K562 (cell line): ENCODE results near the gene MMP10. TPM values are rescaled to one million over a fixed set of nuclear protein-coding genes. Genes with fewer than 3 reads are reported as not detected.

Source experiments
- ATAC-seq: fragments of 200-7000 bp; cut with Tn5 transposase; 3 replicates; pipeline ENCODE4 v1.9.1; 2020; ENCODE audit warnings: moderate library complexity
- BruUV-seq: library from RNA; stranded (reverse); fragments of 400-500 nt; replicated peaks from 2 replicates; lab custom pipeline; 2021; lab: Mats Ljungman, UMichigan
- CTCF ChIA-PET: fragments of 300-600 bp; formaldehyde crosslinking; extraction: SDS; loops from one replicate; lab custom pipeline; 2021; ENCODE audit warnings: low intra/inter-chr PET ratio; lab: Yijun Ruan, JAX
- POLR2A ChIA-PET: fragments of 300-600, 350-650 bp; sonication (Branson Sonifier 250); formaldehyde crosslinking; extraction: SDS; loops from one replicate; lab custom pipeline; 2021; ENCODE audit warnings: antibody characterized with exemption, inconsistent platforms; lab: Yijun Ruan, JAX
- DNase-seq, 4 experiments: peaks; one replicate each; pipeline versions ENCODE4 v3.0.0 to v3.0.0-alpha.2; 2011 to 2018; ENCODE audit warnings: low spot score in 3 of 4, mixed read lengths in 3 of 4; ENCODE audit errors: extremely low read depth in 1 of 4
- FAIRE-seq: peaks from 2 replicates; lab custom pipeline; 2011; peaks lifted over from hg19 to GRCh38; lab: Jason Lieb, UNC
- H2AFZ ChIP-seq: 2 replicates; pipeline ENCODE4 v1.6.0; 2011; ENCODE audit warnings: low read depth, low read length, control low read depth, inconsistent platforms
- H3K27ac ChIP-seq: fragments of 200-600 bp; 3 replicates; pipeline ENCODE4 v1.8.0; 2011; ENCODE audit warnings: low read depth, mild to moderate bottlenecking, control low read depth, inconsistent platforms, low read length, moderate library complexity, mixed read lengths; ENCODE audit errors: extremely low read depth
- H3K27me3 ChIP-seq, 2 experiments: fragments of 300-600 bp in 1 of 2; 2 replicates in 1 of 2; 3 replicates in 1 of 2; pipeline versions ENCODE4 v1.6.0 to v1.8.0; 2011; ENCODE audit warnings: inconsistent platforms in 2 of 2, low read length in 2 of 2, mild to moderate bottlenecking in 1 of 2, mixed read lengths in 1 of 2, moderate library complexity in 1 of 2; ENCODE audit not compliant: control insufficient read depth in 2 of 2, insufficient read depth in 2 of 2
- H3K36me3 ChIP-seq: fragments of 300-600 bp; 3 replicates; pipeline ENCODE4 v1.8.0; 2011; ENCODE audit warnings: mild to moderate bottlenecking, low read length, inconsistent platforms; ENCODE audit not compliant: control insufficient read depth, insufficient read depth
- H3K4me1 ChIP-seq, 2 experiments: fragments of 200-600 bp in 1 of 2; replicated peaks in 1 of 2; 2 replicates in 1 of 2; 3 replicates in 1 of 2; pipeline versions ENCODE4 v1.5.1 to v1.8.0; 2011; ENCODE audit warnings: inconsistent platforms in 2 of 2, low read length in 2 of 2, mild to moderate bottlenecking in 1 of 2, mixed read lengths in 1 of 2, moderate library complexity in 1 of 2; ENCODE audit not compliant: control insufficient read depth in 2 of 2, insufficient read depth in 2 of 2
- H3K4me2 ChIP-seq: 2 replicates; pipeline ENCODE4 v1.6.1; 2011; ENCODE audit warnings: low read length, control low read depth, inconsistent platforms, mixed read lengths; ENCODE audit not compliant: insufficient read depth
- H3K4me3 ChIP-seq: fragments of 200-600 bp; sonication (generic), shearing (Covaris generic); 2 replicates; pipeline ENCODE4 v1.5.1; 2016; ENCODE audit warnings: control low read depth, inconsistent platforms
- H3K79me2 ChIP-seq: fragments of 200-600 bp; 3 replicates; pipeline ENCODE4 v1.8.0; 2011; ENCODE audit warnings: low read length, inconsistent platforms; ENCODE audit not compliant: control insufficient read depth, insufficient read depth
- H3K9ac ChIP-seq, 2 experiments: 2 replicates each; pipeline versions ENCODE4 v1.6.0 to v1.6.1; 2011; ENCODE audit warnings: low read depth in 2 of 2, low read length in 2 of 2, control low read depth in 1 of 2, inconsistent platforms in 1 of 2, mild to moderate bottlenecking in 1 of 2, mixed read lengths in 1 of 2; ENCODE audit not compliant: insufficient read depth in 1 of 2
- H3K9me1 ChIP-seq: one replicate; pipeline ENCODE4 v1.6.0; 2011; ENCODE audit warnings: inconsistent platforms, mild to moderate bottlenecking, low read length, moderate library complexity; ENCODE audit not compliant: control insufficient read depth, insufficient read depth
- H3K9me3 ChIP-seq: replicated peaks from 2 replicates; pipeline ENCODE4 v1.5.1; 2011; ENCODE audit warnings: low read depth, low read length, inconsistent platforms; ENCODE audit not compliant: control insufficient read depth, insufficient read depth
- H4K20me1 ChIP-seq: replicated peaks from 2 replicates; pipeline ENCODE4 v1.6.1; 2011; ENCODE audit warnings: low read length, inconsistent platforms, mixed read lengths; ENCODE audit not compliant: control insufficient read depth, insufficient read depth
- ATF4 ChIP-seq: fragments of 450-650 bp; formaldehyde crosslinking; IDR thresholded peaks from 2 replicates; pipeline ENCODE4 v1.4.0; 2022; ENCODE audit warnings: mild to moderate bottlenecking, moderate library complexity
- CBX2 ChIP-seq: fragments of 200-600 bp; sonication (generic); IDR thresholded peaks from one replicate; pipeline ENCODE4 v1.6.1; 2012; ENCODE audit warnings: mild to moderate bottlenecking, low read length, inconsistent platforms; ENCODE audit not compliant: insufficient read depth, poor library complexity, severe bottlenecking
- FOXJ3 ChIP-seq: sonication (generic); formaldehyde crosslinking; IDR thresholded peaks from 2 replicates; pipeline ENCODE4 v1.4.0; 2020; ENCODE audit warnings: mild to moderate bottlenecking, missing genetic modification reagents
- FUS ChIP-seq: fragments of 200-400 bp; formaldehyde crosslinking; optimal IDR thresholded peaks from 2 replicates; pipeline ENCODE3; 2017; ENCODE audit warnings: low read depth, low read length
- GATA2 ChIP-seq: sonication (generic); formaldehyde crosslinking; IDR thresholded peaks from 2 replicates; pipeline ENCODE4 v1.4.0; 2020; ENCODE audit warnings: mild to moderate bottlenecking, missing genetic modification reagents
- NCOA4 ChIP-seq: fragments of 450-650 bp; IDR thresholded peaks from 2 replicates; pipeline ENCODE4 v1.6.1; 2018; ENCODE audit warnings: mild to moderate bottlenecking; ENCODE audit not compliant: partially characterized antibody
- PHB ChIP-seq: fragments of 250-450 bp; sonication (Bioruptor Pico); IDR thresholded peaks from 2 replicates; pipeline ENCODE4 v1.5.0; 2021
- SMAD4 ChIP-seq: fragments of 250-450 bp; sonication (Bioruptor Pico); conservative IDR thresholded peaks from 2 replicates; pipeline ENCODE4 v1.8.0; 2021; ENCODE audit warnings: inconsistent platforms, mild to moderate bottlenecking, moderate library complexity
- STAT6 ChIP-seq: sonication (generic); formaldehyde crosslinking; IDR thresholded peaks from 2 replicates; pipeline ENCODE4 v1.8.1; 2023; ENCODE audit warnings: mild to moderate bottlenecking, missing genetic modification reagents
- TRIM24 ChIP-seq, 2 experiments: fragments of 450-650 bp; IDR thresholded peaks; 2 replicates each; pipeline ENCODE4 v1.6.1; 2016
- ZFP1 ChIP-seq: fragments of 450-650 bp; formaldehyde crosslinking; IDR thresholded peaks from 2 replicates; pipeline ENCODE4 v1.4.0; 2020; ENCODE audit warnings: mild to moderate bottlenecking, mixed read lengths
- ZKSCAN3 ChIP-seq: fragments of 250-450 bp; sonication (Bioruptor Pico); IDR thresholded peaks from 2 replicates; pipeline ENCODE4 v1.4.0; 2020
- ZNF717 ChIP-seq: fragments of 250-450 bp; sonication (Bioruptor Pico); IDR thresholded peaks from 2 replicates; pipeline ENCODE4 v1.5.0; 2021
- WGBS: fragments of 100-300 bp; shearing (Covaris generic); methylation state at CpG from one replicate; pipeline ENCODE4 v1.1.6; 2016; ENCODE audit warnings: low coverage, mixed read lengths; ENCODE audit not compliant: insufficient coverage; ENCODE audit errors: missing lambda C conversion rate; 5-methylcytosine and 5-hydroxymethylcytosine counted together
- in situ Hi-C: fragments of 300-500 bp; cut with MboI; formaldehyde crosslinking; loops from 4 replicates; pipeline ENCODE4 v1.15.0; 2018; ENCODE audit warnings: inconsistent platforms, mixed read lengths
- intact Hi-C: fragments of 100-400 bp; cut with micrococcal nuclease; formaldehyde crosslinking; loops from 2 replicates; pipeline ENCODE4 v1.14.2; 2022
- polyA plus RNA-seq, 8 experiments: library from polyadenylated mRNA; depleted of rRNA in 4 of 8; stranded (reverse) in 5 of 8; unstranded in 3 of 8; fragments of >200 nt; fragmentation: Nextera tagmentation in 2 of 8; fragmentation: Illumina TruSeq in 1 of 8; extraction: Ambion mirVana in 2 of 8; extraction: Trizol in 1 of 8; gene quantifications; 2 replicates each; pipeline versions ENCODE4 v1.2.1 to v1.2.3, GENCODE V29; 2011 to 2014; ENCODE audit warnings: inconsistent platforms in 1 of 8, missing spikeins in 1 of 8
- total RNA-seq, 7 experiments: library from RNA; depleted of rRNA in 6 of 7; stranded (reverse); fragments of >200 nt in 6 of 7; fragmentation: Illumina TruSeq in 2 of 7; extraction: Trizol in 2 of 7; gene quantifications; 2 replicates each; pipeline versions ENCODE4 v1.2.1 to v1.2.3, GENCODE V29; 2011 to 2021; ENCODE audit warnings: low replicate concordance in 1 of 7

The MMP10 gene
- total and polyA plus RNA-seq, 9 of the 15 experiments (the other 6 are each of a cell fraction or from before 2014, with no cell fraction given), result not detected

GRCh38 chr11:102791271-102792036, 11.0 kb upstream of the MMP10 start:
- Histone ChIP-seq H3K36me3 (no peaks in the 10 kb centered on the region), H3K27ac (no peak overlapping the region), H3K9me3 (no peaks in the 10 kb centered on the region), H3K79me2 (no peaks in the 10 kb centered on the region), H3K4me2 (no peak overlapping the region), H4K20me1 (no peaks in the 10 kb centered on the region), H2AFZ (no peak overlapping the region), H3K4me3 (no peak overlapping the region), H3K9me1 (no peaks in the 10 kb centered on the region), H3K4me1 (no peaks in the 10 kb centered on the region), H3K27me3 (no peaks in the 10 kb centered on the region), H3K9ac (no peak overlapping the region)
- ATAC-seq, result no peak
- intact Hi-C loops (no loop called here), in situ Hi-C loops (no loop called here)
- TF ChIP-seq CBX2 (no peak), TRIM24 (IDR thresholded peaks at IDR 0.05) (no peak), ZKSCAN3 (no peak)
- no TSS peak for BruUV-seq
- no peak for DNase-seq
- ChIA-PET CTCF (no interaction called here), POLR2A (no interaction called here)
- 0% methylated on average over 4 of the region's 4 CpGs for WGBS
- no peak for FAIRE-seq

- FAIRE-seq, result no peak
- intact Hi-C loops, result no loop called here
These were observed 8.0 kb upstream of the MMP10 start for GRCh38 chr11:102788334-102788995.

More at GRCh38 chr11:102788334-102788995, 8.0 kb upstream of the MMP10 start:
- no peaks in the 10 kb centered on the region for H3K79me2 ChIP-seq
- no peaks in the 10 kb centered on the region for H3K4me1 ChIP-seq
- H3K4me3 ChIP-seq, result no peak overlapping the region
- H3K4me2 ChIP-seq, result no peak overlapping the region
- in situ Hi-C loops, result no loop called here
- 1% methylated on average over 8 of the region's 8 CpGs for WGBS
- H3K9me1 ChIP-seq, result no peaks in the 10 kb centered on the region
- ATAC-seq (no peak), DNase-seq (no peak)
- H3K27me3 ChIP-seq, result no peaks in the 10 kb centered on the region
- TF ChIP-seq ZFP1 (CRISPR knock-in tag), result no peak
- TF ChIP-seq GATA2 (CRISPR knock-in tag), result no peak
- TF ChIP-seq ATF4 (CRISPR knock-in tag), result no peak
- no peak for TF ChIP-seq SMAD4
- TF ChIP-seq FOXJ3 (CRISPR knock-in tag), result no peak
- no peak for TF ChIP-seq STAT6
- no peak for TF ChIP-seq NCOA4
- TF ChIP-seq ZNF717, result no peak
- no peak for TF ChIP-seq FUS
- TF ChIP-seq PHB (CRISPR knock-in tag), result no peak
- CTCF ChIA-PET, result no interaction called here
- no peak overlapping the region for H2AFZ ChIP-seq
- no peak overlapping the region for H3K9ac ChIP-seq
- H3K9me3 ChIP-seq, result no peaks in the 10 kb centered on the region
- BruUV-seq, result no TSS peak
- H4K20me1 ChIP-seq, result no peaks in the 10 kb centered on the region
- POLR2A ChIA-PET, result no interaction called here
- H3K36me3 ChIP-seq, result no peaks in the 10 kb centered on the region
- H3K27ac ChIP-seq, result no peak overlapping the region
